GM10266 (cell line): Measurements from ENCODE around the gene GAK.

Source experiments
- DNase-seq: peaks from one replicate; pipeline ENCODE4 v3.0.0; 2012; ENCODE audit errors: extremely low spot score
- CTCF ChIP-seq: IDR thresholded peaks from 2 replicates; pipeline ENCODE4 v1.5.1; 2012; ENCODE audit warnings: mild to moderate bottlenecking, low read depth; ENCODE audit not compliant: control insufficient read depth, insufficient read depth; ENCODE audit errors: missing control alignments

Gene GAK

GRCh38 chr4:952881-953573 lies 20.9 kb upstream of the GAK start:
- TF ChIP-seq CTCF = no peak
- DNase-seq = no peak

- no peak for DNase-seq
- TF ChIP-seq CTCF = no peak
Observed at GRCh38 chr4:951594-952468, 19.7 kb upstream of the GAK start.

- TF ChIP-seq CTCF = no peak
- no peak for DNase-seq
Observed at GRCh38 chr4:951186-951585, 19.1 kb upstream of the GAK start.

- no peak for DNase-seq
- no peak for TF ChIP-seq CTCF
Observed at GRCh38 chr4:950136-951020, 18.3 kb upstream of the GAK start.

DNA sequence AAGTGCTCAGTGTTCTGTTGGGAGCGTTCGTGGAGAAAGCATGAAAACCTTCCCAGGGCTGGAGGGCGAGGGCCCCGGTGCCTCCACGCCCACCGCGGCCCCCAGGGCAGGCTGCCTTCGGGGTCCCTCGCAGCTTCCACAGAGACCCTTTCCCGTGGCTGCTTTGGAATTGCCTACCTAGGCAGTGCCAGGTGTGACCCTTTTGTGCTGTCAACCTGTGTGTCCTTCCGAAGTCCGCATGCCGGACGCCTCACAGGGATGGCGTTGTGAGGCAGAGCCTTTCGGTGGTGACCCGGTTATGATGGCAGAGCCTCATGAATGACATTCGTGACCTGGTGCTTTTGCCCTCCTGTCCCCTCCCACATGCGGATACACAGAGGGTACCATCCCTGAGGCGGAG lies 17.5 kb upstream of the GAK start:
- no peak for TF ChIP-seq CTCF
- no peak for DNase-seq

DNA sequence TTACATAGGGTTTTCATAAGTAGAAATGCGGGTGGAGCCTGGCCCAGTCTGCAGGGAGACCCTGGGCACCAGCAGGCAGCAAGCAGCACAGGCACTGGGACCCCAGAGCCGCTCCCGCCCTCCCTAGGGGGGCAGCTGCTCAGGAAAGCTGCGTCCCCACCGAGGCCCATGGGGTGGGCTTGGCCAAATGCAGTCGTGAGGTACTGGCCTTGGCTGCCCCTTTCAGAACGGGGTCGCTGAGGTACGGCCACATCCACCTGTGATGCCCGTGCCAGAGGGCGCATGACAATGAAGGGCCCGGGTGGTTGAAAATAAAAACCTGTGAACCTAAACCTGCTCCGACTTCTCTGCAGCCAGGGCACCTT lies 16.8 kb upstream of the GAK start:
- DNase-seq = no peak
- no peak for TF ChIP-seq CTCF
